Measurements from ENCODE around the gene UTF1.

UTF1 gene

DNA sequence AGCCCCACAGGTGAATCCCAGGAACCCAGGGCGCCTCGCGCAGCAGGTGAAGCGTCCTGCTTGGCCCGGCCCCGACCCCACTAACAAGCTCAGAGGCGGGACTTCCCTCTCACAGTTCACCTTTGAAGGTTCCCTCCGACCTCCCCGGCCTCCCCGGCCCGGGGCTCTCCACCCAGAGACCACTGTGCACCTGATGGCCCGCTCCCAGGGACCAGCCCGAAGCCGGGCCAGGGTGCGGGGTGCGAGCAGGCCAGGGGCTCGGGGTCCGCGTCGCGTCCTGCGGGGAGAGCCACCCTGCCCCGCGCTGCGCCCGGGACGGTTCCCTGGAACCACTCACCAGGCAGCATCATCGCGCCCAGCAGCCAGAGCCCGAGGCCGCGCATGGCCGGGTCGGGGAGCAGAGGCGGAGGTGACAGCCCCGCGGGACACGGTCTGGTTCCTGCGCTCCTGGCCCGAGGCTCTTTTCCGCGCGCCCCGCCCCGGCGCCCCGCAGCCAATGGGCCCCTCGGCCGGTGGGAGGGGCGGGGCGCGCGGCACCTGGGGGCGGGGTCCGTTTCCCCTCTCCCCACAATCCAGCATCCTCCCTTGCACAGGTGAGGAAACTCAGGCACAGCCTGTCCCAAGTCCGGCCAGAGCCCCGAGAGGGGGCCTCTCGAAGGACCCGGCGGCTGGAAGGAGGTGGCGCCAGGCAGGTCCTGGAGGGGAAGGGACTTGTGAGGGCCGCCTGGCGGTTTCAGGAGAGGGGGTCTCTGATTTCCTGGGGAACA lies 46.6 kb downstream of the UTF1 start, which contains the start of gene ADAM8:
Gene ADAM8 (minus strand): TSS at position 434 of the 767 bp plus-strand sequence. CDS start 51 bp downstream, at position 383.
- Histone ChIP-seq H2AFZ (ENCODE audit: low read depth) (no peak within 1 kb of the TSS), H3K4me1 (ENCODE audit: low read depth, poor library complexity, severe bottlenecking) (peaks cover 63% of the 10 kb centered on the region), H3K27me3 (ENCODE audit: insufficient read depth, low read depth) (no peaks in the 10 kb centered on the region), H3K4me3 (IDR thresholded peaks at IDR 0.05; ENCODE audit: insufficient read depth, low read depth, low read length) (no peak within 1 kb of the TSS), H3K9ac (peak within 1 kb of the TSS; percentile 60; the same call in 1 of the 2 replicates), H3K36me3 (ENCODE audit: insufficient read depth) (no peaks in the 10 kb centered on the region), H3K79me2 (ENCODE audit: insufficient read depth, low read depth) (no peaks in the 10 kb centered on the region), H3K27ac (peak within 1 kb of the TSS; percentile 82), H4K20me1 (ENCODE audit: insufficient read depth) (no peaks in the 10 kb centered on the region), H3K4me2 (peak within 1 kb of the TSS; percentile 90)
- TF ChIP-seq, protein P1, sequence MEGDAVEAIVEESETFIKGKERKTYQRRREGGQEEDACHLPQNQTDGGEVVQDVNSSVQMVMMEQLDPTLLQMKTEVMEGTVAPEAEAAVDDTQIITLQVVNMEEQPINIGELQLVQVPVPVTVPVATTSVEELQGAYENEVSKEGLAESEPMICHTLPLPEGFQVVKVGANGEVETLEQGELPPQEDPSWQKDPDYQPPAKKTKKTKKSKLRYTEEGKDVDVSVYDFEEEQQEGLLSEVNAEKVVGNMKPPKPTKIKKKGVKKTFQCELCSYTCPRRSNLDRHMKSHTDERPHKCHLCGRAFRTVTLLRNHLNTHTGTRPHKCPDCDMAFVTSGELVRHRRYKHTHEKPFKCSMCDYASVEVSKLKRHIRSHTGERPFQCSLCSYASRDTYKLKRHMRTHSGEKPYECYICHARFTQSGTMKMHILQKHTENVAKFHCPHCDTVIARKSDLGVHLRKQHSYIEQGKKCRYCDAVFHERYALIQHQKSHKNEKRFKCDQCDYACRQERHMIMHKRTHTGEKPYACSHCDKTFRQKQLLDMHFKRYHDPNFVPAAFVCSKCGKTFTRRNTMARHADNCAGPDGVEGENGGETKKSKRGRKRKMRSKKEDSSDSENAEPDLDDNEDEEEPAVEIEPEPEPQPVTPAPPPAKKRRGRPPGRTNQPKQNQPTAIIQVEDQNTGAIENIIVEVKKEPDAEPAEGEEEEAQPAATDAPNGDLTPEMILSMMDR (conservative IDR thresholded peaks at IDR 0.05; ENCODE audit: low read depth, low read length), result no peak

DNA sequence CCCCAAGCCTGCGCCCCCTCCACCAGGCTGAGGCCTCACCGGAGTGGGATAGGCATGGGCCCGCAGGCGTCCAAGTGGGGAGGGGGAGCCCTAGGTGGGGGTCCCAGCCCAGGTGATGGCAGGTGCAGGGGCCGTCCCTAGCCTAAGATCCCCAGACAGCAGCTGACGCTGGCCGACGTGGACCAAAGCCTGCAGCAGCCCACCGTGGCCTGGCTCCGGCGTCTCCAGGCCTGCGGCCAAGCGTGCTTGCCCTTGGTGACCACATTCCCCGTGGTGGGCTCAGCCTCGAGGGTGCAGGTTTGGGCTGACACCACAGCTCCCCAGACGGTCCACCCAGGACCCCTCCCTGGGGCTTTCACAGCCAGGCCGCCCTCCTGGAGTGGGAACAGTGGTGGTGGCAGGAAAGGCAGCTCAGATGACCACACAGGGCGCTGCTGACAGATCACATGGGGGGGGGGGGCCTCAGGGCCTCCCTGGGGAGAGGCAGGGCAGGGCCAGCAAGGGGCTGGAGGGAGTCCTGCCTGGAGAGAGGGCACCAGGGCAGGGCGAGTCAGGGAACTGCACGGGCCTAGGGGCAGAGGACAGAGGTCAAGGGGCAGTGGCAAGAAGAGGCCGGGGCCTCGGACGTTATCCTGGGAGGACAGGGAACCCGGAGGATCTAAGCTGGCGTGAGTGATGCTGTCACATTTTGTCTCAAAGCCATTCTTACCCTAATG lies 47.4 kb downstream of the UTF1 start:
- Histone ChIP-seq H3K9ac (peak overlapping the region; percentile 41; the same call in 1 of the 2 replicates), H3K79me2 (ENCODE audit: insufficient read depth, low read depth) (no peaks in the 10 kb centered on the region), H3K4me1 (ENCODE audit: low read depth, poor library complexity, severe bottlenecking) (peaks cover 63% of the 10 kb centered on the region), H3K27ac (peak overlapping the region; percentile 82), H3K4me3 (IDR thresholded peaks at IDR 0.05; ENCODE audit: insufficient read depth, low read depth, low read length) (no peak overlapping the region), H2AFZ (ENCODE audit: low read depth) (no peak overlapping the region), H3K4me2 (peak overlapping the region; percentile 89), H4K20me1 (ENCODE audit: insufficient read depth) (no peaks in the 10 kb centered on the region), H3K27me3 (ENCODE audit: insufficient read depth, low read depth) (no peaks in the 10 kb centered on the region), H3K36me3 (ENCODE audit: insufficient read depth) (no peaks in the 10 kb centered on the region)
- TF ChIP-seq, protein P1 (conservative IDR thresholded peaks at IDR 0.05; ENCODE audit: low read depth, low read length), result no peak

DNA sequence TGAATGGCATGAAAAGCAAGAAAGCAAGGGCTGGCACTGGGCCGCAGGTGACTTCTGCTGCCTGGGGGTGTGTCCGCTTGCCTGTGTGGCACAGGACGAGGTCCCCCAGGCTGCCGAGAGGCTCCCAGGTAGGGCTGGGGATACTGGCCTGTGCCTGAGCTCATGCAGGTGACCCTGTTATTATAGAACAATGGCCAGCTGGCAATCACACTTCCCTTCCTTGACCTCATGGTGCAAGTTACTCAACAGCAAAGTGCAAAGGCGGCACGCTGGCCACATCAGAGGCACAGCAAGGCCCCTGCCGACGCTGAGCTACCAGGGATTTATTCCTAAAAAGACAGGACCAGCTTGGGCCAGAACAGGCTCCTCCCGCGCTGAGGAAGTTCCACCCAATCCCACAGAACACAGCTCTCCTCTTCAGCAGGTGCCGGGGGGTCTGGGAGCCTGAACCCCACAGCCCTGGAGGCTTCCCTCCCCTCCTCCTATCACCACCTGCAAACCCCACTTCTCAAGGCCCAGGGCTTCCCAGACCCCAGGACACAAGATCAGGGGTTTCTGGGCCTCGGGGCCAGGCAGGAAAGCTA lies 48.1 kb downstream of the UTF1 start:
- H3K79me2 ChIP-seq (ENCODE audit: insufficient read depth, low read depth), result no peaks in the 10 kb centered on the region
- H3K4me1 ChIP-seq (ENCODE audit: low read depth, poor library complexity, severe bottlenecking), result peaks cover 63% of the 10 kb centered on the region
- H3K36me3 ChIP-seq (ENCODE audit: insufficient read depth), result no peaks in the 10 kb centered on the region

More for the DNA sequence above, 48.1 kb downstream of the UTF1 start:
- Histone ChIP-seq H3K4me2 (peak overlapping the region; percentile 89), H3K27me3 (ENCODE audit: insufficient read depth, low read depth) (no peaks in the 10 kb centered on the region), H3K4me3 (IDR thresholded peaks at IDR 0.05; ENCODE audit: insufficient read depth, low read depth, low read length) (no peak overlapping the region), H4K20me1 (ENCODE audit: insufficient read depth) (no peaks in the 10 kb centered on the region), H2AFZ (ENCODE audit: low read depth) (0 out of 2 replicates have a peak overlapping the region, but pooled peaks have one; percentile 9), H3K27ac (peak overlapping the region; percentile 82), H3K9ac (peak overlapping the region; percentile 41; the same call in 1 of the 2 replicates)
- TF ChIP-seq, protein P1 (conservative IDR thresholded peaks at IDR 0.05; ENCODE audit: low read depth, low read length), result no peak

All from KMS-11 (cell line).